GM21825 (cell line): ENCODE results near the gene OR2C3.
"Not testable (repeated sequence)": the region's sequence is repeated elsewhere in the genome, so short reads cannot be mapped to it uniquely, and the experiment has no call there.

Experiments
- ATAC-seq: cut with Tn5 transposase; IDR thresholded peaks from one replicate; pipeline ENCODE4 v1.9.1; 2021; ENCODE audit warnings: mild to moderate bottlenecking, moderate library complexity; ENCODE audit not compliant: unreplicated experiment

Gene OR2C3

DNA sequence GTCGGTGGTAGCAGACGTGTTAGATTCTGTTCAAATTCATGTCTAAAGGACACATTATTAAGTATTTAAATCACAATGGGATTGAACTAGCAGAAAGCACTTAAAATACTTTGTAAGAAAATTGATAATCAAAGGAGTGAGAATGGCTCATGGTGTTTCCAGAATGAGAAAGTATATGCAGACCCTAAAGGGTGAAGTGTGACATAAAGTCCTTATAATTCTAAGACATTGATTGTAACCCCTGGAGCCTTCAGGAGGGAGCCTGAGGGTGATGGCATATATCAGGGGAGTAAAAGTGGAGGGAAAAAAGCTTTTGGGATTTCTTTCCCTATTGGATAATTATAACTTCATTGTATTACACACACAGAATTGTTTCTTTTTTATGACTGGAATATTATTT lies at the start of gene OR2C3:
Gene OR2C3, minus strand, starts transcription at position 101 of the 400 bp plus-strand sequence. CDS start 3,929 bp downstream, outside the sequence.
- ATAC-seq: no peak

DNA sequence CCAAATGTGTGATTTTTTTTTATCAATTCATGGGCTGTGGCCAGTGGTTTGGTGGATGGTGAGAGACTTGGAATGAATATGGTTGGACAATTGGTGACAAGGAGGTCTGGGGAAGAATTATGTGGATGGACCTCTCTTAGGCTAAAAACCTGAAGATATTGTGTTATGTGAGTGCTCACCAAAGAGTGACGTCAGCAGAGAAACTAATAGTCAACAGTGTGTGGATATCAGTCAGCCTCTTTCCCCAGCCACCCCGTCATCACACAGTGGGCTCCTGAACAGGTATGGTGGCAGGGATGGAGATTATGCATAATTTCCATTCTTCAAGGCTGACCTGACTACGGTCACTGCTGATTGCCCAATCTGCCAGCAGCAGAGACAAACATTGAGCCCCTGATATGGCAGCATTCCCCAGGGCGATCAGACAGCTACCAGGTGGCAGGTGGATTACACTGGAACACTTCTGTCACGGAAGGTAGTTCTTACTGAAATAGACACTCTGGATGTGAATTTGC lies 42.8 kb upstream of the OR2C3 start:
- ATAC-seq: no peak

- no peak for ATAC-seq
These were observed 40.3 kb upstream of the OR2C3 start for GRCh38 chr1:247576514-247576913.

DNA sequence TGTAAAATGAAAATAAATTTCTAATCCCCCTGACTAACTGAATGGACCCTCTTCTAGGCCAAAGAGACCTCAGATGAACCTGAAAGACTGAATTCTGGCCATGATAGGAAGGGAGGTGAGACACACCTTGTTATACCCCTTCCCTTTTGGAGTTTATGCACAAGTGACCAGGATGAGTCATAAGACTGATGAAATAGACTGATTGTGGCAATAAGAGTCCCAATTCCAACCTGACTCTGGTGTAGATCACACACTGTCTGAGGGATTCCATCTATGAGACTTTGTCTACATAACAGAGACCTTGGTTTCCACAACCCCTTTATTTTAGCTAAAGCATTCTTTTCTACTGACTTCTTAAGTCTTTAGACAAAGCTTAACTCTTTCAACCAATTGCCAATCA lies 38.4 kb upstream of the OR2C3 start:
- no peak for ATAC-seq

DNA sequence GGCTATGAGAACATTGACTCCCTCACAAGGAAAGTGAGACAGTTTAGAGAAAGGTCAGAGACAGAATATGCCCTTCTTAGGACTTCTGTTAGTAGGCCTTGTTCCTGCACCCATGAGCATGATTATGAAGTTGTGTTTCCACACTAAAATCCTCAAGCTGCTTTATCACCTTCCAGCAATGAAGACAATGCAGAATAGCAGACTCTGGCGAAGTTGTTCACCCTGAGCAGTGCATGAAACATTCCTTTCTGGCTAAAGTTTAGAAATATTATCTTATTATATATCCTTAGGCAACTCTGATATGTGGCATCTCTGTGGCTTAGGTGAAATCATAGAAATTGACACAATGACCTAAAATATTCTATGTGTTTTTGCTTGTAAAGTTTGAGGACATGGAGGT lies 38.0 kb upstream of the OR2C3 start:
- no peak for ATAC-seq

DNA sequence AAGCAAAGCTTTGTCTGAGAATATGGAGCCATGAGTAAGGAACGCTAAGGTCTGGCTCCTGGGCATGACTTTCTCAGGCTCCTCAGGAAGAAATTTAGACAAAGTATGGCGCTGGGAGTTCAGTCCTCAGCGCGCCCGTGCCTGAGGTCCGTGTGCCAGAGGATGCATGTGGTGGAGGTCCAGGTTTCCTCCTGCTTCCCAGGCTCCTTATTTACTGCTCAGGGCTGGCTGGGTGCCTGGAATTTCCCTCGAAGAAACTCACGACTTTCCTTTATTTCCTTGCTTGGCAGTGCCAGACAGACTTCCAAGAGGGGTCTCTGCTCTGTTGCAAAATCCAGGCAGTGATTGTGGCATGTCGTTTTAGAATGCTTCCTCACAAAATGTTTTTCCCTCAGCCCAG lies 26.0 kb upstream of the OR2C3 start:
- no peak for ATAC-seq

- ATAC-seq: no peak
These were observed 25.5 kb upstream of the OR2C3 start for GRCh38 chr1:247561711-247562110.

DNA sequence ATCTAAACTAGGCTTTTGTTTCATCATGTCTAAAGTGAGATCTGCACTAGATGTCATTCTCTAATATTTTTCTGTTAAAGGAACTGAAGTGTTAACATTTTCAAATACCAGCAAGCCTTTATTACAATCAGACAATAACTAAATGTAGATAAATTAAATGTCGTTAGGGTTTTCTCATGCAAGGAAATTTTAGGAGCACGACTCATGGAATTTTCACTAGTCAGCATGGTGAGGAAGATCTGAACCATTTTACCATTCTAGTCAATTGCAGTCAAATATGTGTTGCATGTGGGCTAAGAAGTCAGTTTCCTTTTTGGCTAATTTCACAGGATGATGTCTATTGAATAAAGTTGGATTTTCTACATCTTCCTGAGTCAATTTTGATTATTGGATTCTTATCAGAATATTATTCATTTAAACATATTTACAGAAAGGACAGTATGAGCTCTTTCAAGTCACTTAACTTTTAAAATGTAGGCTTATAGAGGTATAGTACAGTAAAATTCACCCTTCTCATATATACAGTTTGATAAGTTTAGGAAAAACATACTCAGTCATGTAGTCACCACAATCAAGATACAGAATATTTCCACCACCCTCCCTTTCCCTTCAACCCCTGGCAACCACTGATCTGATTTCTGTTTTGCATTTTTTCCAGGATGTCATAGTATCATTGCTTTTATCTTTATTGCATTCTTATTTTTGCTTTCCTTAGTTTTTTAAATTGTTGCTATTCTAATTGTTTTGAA lies 21.9 kb upstream of the OR2C3 start:
- no peak for ATAC-seq

DNA sequence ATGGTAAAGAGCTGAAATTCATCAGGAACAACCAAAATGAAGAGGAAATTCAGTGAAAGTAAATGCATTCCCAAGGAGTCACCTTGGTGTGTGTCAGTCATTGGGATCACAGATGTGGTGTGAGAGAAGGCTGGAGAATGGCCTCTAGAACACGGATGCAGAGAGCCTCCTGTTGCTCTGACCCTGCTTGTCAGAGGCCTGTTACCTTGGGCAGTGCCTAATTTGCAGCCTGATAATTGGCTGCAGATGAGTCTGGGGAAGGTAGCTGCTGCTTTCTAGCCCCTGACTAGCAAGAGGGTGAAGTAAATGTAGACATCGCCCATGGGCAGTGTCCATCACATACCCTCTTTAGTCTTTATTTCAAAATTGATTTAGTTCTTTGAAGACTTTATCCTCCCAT lies 16.0 kb upstream of the OR2C3 start:
- ATAC-seq: no peak

DNA sequence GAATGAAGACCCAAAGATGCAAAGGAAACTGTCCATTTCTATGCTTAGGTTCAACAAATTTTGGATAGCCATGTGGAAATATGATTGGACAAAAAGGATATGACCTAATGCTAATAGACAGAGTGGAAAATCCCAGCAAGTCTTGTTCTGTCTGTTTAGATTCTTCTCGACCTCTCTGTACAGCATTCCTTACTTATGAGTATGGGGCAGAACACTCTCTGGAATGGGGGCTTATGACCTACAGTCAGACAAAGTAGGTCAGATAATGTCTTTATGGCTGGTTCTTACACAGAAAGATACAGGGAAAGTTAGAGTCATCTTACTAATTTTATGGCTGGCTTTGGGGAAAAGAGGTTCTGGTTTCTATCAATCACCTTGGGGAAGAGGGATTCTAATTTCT lies 15.5 kb upstream of the OR2C3 start:
- no peak for ATAC-seq

GRCh38 chr1:247548769-247549182 lies 12.5 kb upstream of the OR2C3 start, which contains the start of gene GCSAML:
GCSAML (plus strand) TSS chr1:247549134; CDS start chr1:247549192, 58 bp downstream.
- no peak for ATAC-seq

- ATAC-seq: no peak
These were observed 11.9 kb upstream of the OR2C3 start for GRCh38 chr1:247548092-247548491.

GRCh38 chr1:247542811-247543210 lies 6.6 kb upstream of the OR2C3 start:
- ATAC-seq: no peak

- no peak for ATAC-seq
These were observed 4.3 kb upstream of the OR2C3 start for GRCh38 chr1:247540581-247540980.

GRCh38 chr1:247539215-247539614 lies 3.0 kb upstream of the OR2C3 start:
- ATAC-seq: no peak

GRCh38 chr1:247538561-247538960 lies 2.3 kb upstream of the OR2C3 start:
- no peak for ATAC-seq

GRCh38 chr1:247535402-247535801 lies 838 bp downstream of the OR2C3 start:
- no peak for ATAC-seq

DNA sequence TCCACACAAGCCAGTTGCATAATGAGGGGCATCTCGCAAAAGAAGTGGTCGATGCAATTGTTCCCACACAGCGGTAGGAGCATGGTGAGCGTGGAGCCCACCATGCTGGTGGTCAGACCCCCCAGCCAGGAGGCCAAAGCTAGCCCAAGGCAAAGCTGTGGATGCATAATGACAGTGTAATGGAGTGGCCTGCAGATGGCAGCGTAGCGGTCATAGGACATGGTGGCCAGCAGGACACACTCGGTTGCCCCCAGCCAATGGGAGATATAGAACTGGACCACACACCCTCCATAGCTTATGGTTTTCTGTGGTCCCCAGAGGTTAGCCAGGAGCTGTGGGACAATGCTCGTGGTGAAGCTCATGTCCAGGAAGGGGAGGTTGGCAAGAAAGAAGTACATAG lies 4.3 kb downstream of the OR2C3 start:
- no peak for ATAC-seq

DNA sequence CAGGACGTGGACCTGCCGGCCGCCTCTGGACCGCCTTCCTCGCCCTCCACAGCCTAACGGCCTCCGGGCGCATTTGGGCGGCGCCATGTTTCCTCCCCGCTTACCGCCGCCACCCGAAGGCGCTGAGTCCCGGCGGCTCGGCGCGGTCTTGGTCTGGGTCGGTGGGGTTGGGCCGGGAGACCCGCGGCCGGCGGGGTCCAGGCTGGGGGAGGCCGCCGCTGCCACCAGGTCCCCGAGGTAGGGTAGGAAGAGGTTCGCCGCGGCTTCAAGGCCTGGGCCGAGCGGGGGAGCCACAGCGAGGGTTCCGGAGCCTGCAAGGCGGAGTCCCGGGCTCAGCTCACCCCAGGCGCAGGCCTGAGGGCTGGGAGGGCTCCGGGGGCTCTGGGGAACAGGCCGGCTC lies 5.5 kb downstream of the OR2C3 start:
- ATAC-seq: no peak

DNA sequence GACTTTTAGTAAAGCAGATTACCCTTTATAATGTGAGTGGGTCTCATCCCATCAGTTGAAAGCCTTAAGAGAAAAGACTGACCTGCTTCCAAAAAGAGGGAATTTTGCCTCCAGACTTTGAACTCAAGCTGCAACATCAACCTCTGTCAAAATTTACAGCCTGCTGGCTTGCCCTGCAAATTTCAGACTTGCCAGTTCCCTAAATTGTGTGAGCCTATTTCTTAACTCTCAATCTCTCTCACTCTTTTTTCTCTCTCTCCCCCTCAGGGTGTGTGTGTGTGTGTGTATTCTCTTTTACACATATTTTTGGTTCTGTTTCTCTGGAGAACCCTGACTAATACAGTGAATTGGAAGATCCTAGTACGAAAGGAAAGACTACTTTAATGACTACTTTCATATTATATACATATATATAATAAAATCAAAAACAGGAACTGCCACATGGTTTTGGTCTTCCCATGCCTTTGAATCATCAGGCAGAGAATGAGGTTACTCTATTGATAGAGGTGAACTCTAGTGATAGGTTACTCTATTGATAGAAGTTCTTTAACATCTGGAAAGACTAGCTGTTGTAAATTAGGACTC lies 6.4 kb downstream of the OR2C3 start:
- no peak for ATAC-seq

GRCh38 chr1:247528812-247529474 lies 7.3 kb downstream of the OR2C3 start:
- ATAC-seq: no peak

- not testable (repeated sequence) for ATAC-seq
These were observed 14.4 kb downstream of the OR2C3 start for GRCh38 chr1:247521886-247522285.
